HepG2 (cell line): ENCODE data around the gene TM9SF4. TPM values are rescaled to one million over a fixed set of nuclear protein-coding genes. Genes with fewer than 3 reads are reported as not detected.

Source experiments
- ATAC-seq: fragments of 200-7000 bp; cut with Tn5 transposase; 3 replicates; pipeline ENCODE4 v1.9.1; 2020; ENCODE audit warnings: mild to moderate bottlenecking, moderate library complexity
- BruUV-seq: library from RNA; stranded (reverse); fragments of 400-500 nt; replicated peaks from 2 replicates; lab custom pipeline; 2021; lab: Mats Ljungman, UMichigan
- CTCF ChIA-PET: fragments of 300-600 bp; formaldehyde crosslinking; extraction: SDS; loops from one replicate; lab custom pipeline; 2021; ENCODE audit warnings: low total read pairs, inconsistent platforms, low intra/inter-chr PET ratio; lab: Yijun Ruan, JAX
- POLR2A ChIA-PET: fragments of 350-600 bp; sonication (Branson Sonifier 250); formaldehyde crosslinking; loops from one replicate; lab custom pipeline; 2020; ENCODE audit warnings: antibody characterized with exemption, inconsistent platforms; lab: Yijun Ruan, JAX
- DNase-seq: peaks from one replicate; pipeline ENCODE4 v3.0.0-alpha.2; 2015; ENCODE audit warnings: low spot score
- FAIRE-seq: peaks from 3 replicates; lab custom pipeline; 2011; peaks lifted over from hg19 to GRCh38; lab: Jason Lieb, UNC
- H2AFZ ChIP-seq: one replicate; pipeline ENCODE4 v1.6.1; 2011; ENCODE audit warnings: low read length, inconsistent platforms
- H3K27ac ChIP-seq: fragments of 300-600 bp; 3 replicates; pipeline ENCODE4 v1.8.0; 2011; ENCODE audit warnings: mixed run types, mild to moderate bottlenecking, mixed read lengths, low read length, inconsistent platforms; ENCODE audit not compliant: insufficient read depth; ENCODE audit errors: extremely low read length
- H3K27me3 ChIP-seq, 2 experiments: fragments of 200-600 bp in 1 of 2; 2 replicates in 1 of 2; 3 replicates in 1 of 2; pipeline versions ENCODE4 v1.6.0 to v1.8.0; 2011; ENCODE audit warnings: low read length in 2 of 2, mild to moderate bottlenecking in 2 of 2, moderate library complexity in 2 of 2, inconsistent platforms in 1 of 2; ENCODE audit not compliant: insufficient read depth in 2 of 2, control insufficient read depth in 1 of 2
- H3K36me3 ChIP-seq, 2 experiments: fragments of 200-600 bp in 1 of 2; replicated peaks in 1 of 2; 2 replicates in 1 of 2; 3 replicates in 1 of 2; pipeline versions ENCODE4 v1.5.1 to v1.8.0; 2011; ENCODE audit warnings: low read length in 2 of 2, inconsistent platforms in 1 of 2; ENCODE audit not compliant: insufficient read depth in 2 of 2, control insufficient read depth in 1 of 2
- H3K4me1 ChIP-seq: 2 replicates; pipeline ENCODE4 v1.5.1; 2012; ENCODE audit warnings: low read length, inconsistent platforms; ENCODE audit not compliant: insufficient read depth
- H3K4me2 ChIP-seq: 2 replicates; pipeline ENCODE4 v1.6.0; 2011; ENCODE audit warnings: low read depth, low read length, inconsistent platforms
- H3K4me3 ChIP-seq, 3 experiments: fragments of 200-600 bp in 1 of 3; sonication (generic), shearing (Covaris generic) in 1 of 3; replicated peaks in 1 of 3; 2 replicates each; pipeline ENCODE4 v1.5.1; 2011 to 2016; ENCODE audit warnings: low read length in 3 of 3, inconsistent platforms in 2 of 3, low read depth in 2 of 3, mild to moderate bottlenecking in 2 of 3, control low read depth in 1 of 3, mixed read lengths in 1 of 3; ENCODE audit not compliant: insufficient read depth in 1 of 3
- H3K79me2 ChIP-seq: one replicate; pipeline ENCODE4 v1.6.1; 2011; ENCODE audit warnings: low read length, inconsistent platforms; ENCODE audit not compliant: insufficient read depth
- H3K9ac ChIP-seq: 2 replicates; pipeline ENCODE4 v1.6.0; 2011; ENCODE audit warnings: mild to moderate bottlenecking, low read depth, low read length, inconsistent platforms; ENCODE audit not compliant: insufficient read depth
- H3K9me3 ChIP-seq: 2 replicates; pipeline ENCODE4 v1.5.1; 2012; ENCODE audit warnings: mild to moderate bottlenecking, low read length
- H4K20me1 ChIP-seq: 2 replicates; pipeline ENCODE4 v1.6.0; 2011; ENCODE audit warnings: inconsistent platforms, mild to moderate bottlenecking, low read length, moderate library complexity; ENCODE audit not compliant: insufficient read depth
- FLYWCH1 ChIP-seq: sonication (generic); formaldehyde crosslinking; IDR thresholded peaks from 2 replicates; pipeline ENCODE4 v1.8.1; 2023; ENCODE audit warnings: mild to moderate bottlenecking, missing genetic modification reagents
- HOXA5 ChIP-seq: sonication (generic); formaldehyde crosslinking; IDR thresholded peaks from 2 replicates; pipeline ENCODE4 v1.4.0; 2020; ENCODE audit warnings: missing genetic modification reagents
- TBL1XR1 ChIP-seq: fragments of 150-350 bp; IDR thresholded peaks from 2 replicates; pipeline ENCODE4 v1.6.1; 2014; ENCODE audit warnings: borderline replicate concordance, low read length; ENCODE audit not compliant: partially characterized antibody
- TCF7L2 ChIP-seq: IDR thresholded peaks from 2 replicates; pipeline ENCODE4 v1.6.1; 2011; ENCODE audit warnings: mild to moderate bottlenecking, low read depth, low read length, moderate library complexity
- ZBTB7A ChIP-seq: sonication (generic); formaldehyde crosslinking; IDR thresholded peaks from 2 replicates; pipeline ENCODE4 v1.8.0; 2022; ENCODE audit warnings: mild to moderate bottlenecking, missing genetic modification reagents
- ZNF619 ChIP-seq: sonication (generic); formaldehyde crosslinking; IDR thresholded peaks from 2 replicates; pipeline ENCODE4 v1.4.0; 2020; ENCODE audit warnings: mild to moderate bottlenecking, missing genetic modification reagents
- ZNF652 ChIP-seq: IDR thresholded peaks from 2 replicates; pipeline ENCODE4 v1.6.1; 2016; ENCODE audit warnings: low read depth, borderline replicate concordance
- ZNF839 ChIP-seq: sonication (generic); formaldehyde crosslinking; IDR thresholded peaks from 2 replicates; pipeline ENCODE4 v1.4.0; 2020; ENCODE audit warnings: missing genetic modification reagents, mild to moderate bottlenecking, borderline replicate concordance
- WGBS: methylation state at CpG from one replicate; pipeline ENCODE4 v1.1.6; 2017; ENCODE audit warnings: low lambda C conversion rate; 5-methylcytosine and 5-hydroxymethylcytosine counted together
- in situ Hi-C: cut with HindIII; loops from 2 replicates; pipeline ENCODE4 v1.10.0; 2017; ENCODE audit warnings: low pct_unique_long_range_greater_than_20kb; ENCODE audit not compliant: extremely low pct_ligation_motif_present
- intact Hi-C: fragments of 100-400 bp; cut with micrococcal nuclease; formaldehyde crosslinking; loops from one replicate; pipeline ENCODE4 v1.10.0; 2022; ENCODE audit not compliant: unreplicated experiment
- polyA plus RNA-seq, 8 experiments: library from polyadenylated mRNA; depleted of rRNA in 3 of 8; stranded (reverse) in 7 of 8; unstranded in 1 of 8; fragments of >200 nt; fragmentation: Illumina TruSeq in 4 of 8; extraction: Trizol in 4 of 8; gene quantifications; 2 replicates each; pipeline versions ENCODE4 v1.2.1 to v1.2.3, GENCODE V29; 2011 to 2016; ENCODE audit warnings: low read depth in 4 of 8, missing spikeins in 1 of 8, mixed read lengths in 1 of 8; ENCODE audit not compliant: insufficient read depth in 1 of 8
- total RNA-seq, 5 experiments: library from RNA; depleted of rRNA; stranded (reverse); fragments of >200 nt; fragmentation: Illumina TruSeq; extraction: Trizol; gene quantifications; 2 replicates each; pipeline ENCODE4 v1.2.3, GENCODE V29; 2016; ENCODE audit warnings: low read depth in 1 of 5
- TF ChIP-seq, protein P1 (sequence below): fragments of 450-650 bp; IDR thresholded peaks from 2 replicates; pipeline ENCODE4 v1.6.1; 2016
- TF ChIP-seq, protein P2 (sequence below): sonication (generic); formaldehyde crosslinking; conservative IDR thresholded peaks from 2 replicates; pipeline ENCODE4 v1.8.1; 2023; ENCODE audit warnings: missing genetic modification reagents

Gene TM9SF4
- total and polyA plus RNA-seq, 2 of the 13 experiments (the other 11 are each of a cell fraction or from before 2014, with no cell fraction given) = 53.5 to 171 TPM

DNA sequence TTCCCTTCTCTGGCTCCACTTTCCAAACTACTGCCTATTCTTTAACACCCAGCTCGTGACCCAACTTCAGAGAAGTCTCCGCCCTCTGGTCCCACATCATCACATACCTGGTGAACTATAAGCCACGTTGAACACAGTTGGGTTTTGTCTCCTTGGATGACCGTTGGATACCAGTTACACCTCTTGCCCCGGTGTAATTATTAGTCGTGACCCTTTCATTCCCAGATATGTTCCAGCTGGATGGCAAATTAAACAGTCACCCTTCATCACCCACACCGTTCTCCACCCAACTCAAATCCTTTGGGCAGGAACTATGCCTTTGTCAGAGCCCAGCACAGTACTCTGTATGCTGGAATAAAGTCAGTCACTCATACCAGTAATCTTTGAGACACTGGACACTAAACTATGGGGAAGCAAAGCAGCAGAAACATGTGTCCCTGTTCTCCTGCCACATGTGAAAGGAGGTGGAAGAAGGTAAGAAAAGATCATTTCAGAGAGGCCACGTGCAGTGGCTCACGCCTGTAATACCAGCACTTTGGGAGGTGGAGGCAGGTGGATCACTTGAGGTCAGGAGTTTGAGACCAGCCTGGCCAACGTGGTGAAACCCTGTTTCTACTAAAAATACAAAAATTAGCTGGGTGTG lies 75.6 kb downstream of the TM9SF4 start:
- CTCF ChIA-PET = no interaction called here
- intact Hi-C loops (no loop called here), in situ Hi-C loops (no loop called here)
- H3K9me3 ChIP-seq = no peaks in the 10 kb centered on the region
- no peak overlapping the region for H3K27ac ChIP-seq
- ATAC-seq (no peak), FAIRE-seq (no peak), DNase-seq (no peak)
- WGBS = 49% methylated on average over 10 of the region's 10 CpGs
- H3K4me2 ChIP-seq = no peak overlapping the region
- no TSS peak for BruUV-seq
- POLR2A ChIA-PET = interaction anchor here (0.9 kb wide), 1 partner anchor 59 kb away, joined by 4 read pairs; no protein-coding TSS in a partner anchor
- H3K9ac ChIP-seq = no peak overlapping the region
- H3K27me3 ChIP-seq = no peaks in the 10 kb centered on the region
- no peak overlapping the region for H3K4me3 ChIP-seq
- H3K36me3 ChIP-seq = no peaks in the 10 kb centered on the region
- H4K20me1 ChIP-seq = no peaks in the 10 kb centered on the region
- H3K4me1 ChIP-seq = peaks cover 25% of the 10 kb centered on the region
- TF ChIP-seq TBL1XR1 (peak; percentile 17), ZNF652 (CRISPR knock-in tag) (0 out of 2 replicates have a peak, but pooled peaks have one; percentile 15), ZNF839 (CRISPR knock-in tag) (no peak)
- TF ChIP-seq, protein P1, sequence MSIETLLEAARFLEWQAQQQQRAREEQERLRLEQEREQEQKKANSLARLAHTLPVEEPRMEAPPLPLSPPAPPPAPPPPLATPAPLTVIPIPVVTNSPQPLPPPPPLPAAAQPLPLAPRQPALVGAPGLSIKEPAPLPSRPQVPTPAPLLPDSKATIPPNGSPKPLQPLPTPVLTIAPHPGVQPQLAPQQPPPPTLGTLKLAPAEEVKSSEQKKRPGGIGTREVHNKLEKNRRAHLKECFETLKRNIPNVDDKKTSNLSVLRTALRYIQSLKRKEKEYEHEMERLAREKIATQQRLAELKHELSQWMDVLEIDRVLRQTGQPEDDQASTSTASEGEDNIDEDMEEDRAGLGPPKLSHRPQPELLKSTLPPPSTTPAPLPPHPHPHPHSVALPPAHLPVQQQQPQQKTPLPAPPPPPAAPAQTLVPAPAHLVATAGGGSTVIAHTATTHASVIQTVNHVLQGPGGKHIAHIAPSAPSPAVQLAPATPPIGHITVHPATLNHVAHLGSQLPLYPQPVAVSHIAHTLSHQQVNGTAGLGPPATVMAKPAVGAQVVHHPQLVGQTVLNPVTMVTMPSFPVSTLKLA = peak; percentile 93
- no peaks in the 10 kb centered on the region for H3K79me2 ChIP-seq
- H2AFZ ChIP-seq = no peak overlapping the region

DNA sequence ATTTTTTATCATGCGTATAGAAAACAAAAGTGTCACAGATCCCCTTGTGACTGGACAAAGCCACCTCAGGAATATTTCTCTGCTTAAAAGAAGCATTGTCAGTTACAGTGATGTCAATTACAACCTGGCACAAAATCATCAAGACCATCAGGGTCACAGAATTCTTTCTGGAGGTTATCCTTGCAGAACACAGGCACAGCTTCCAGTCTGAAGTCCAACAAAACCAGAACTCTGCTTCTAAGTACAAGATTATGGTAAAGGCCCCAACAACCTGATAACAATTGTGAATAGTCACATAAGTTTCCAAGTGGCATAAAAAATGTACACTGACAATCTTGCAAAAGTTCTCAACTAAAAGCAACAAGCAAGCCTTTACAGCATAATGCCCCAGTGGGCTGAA lies 77.0 kb downstream of the TM9SF4 start:
- 90% methylated on average over 1 of the region's 1 CpG for WGBS
- H3K36me3 ChIP-seq = 0 out of 5 replicates have a peak, but pooled peaks cover 0 to 2% of the 10 kb centered on the region in 2 experiments
- no peak for FAIRE-seq
- ChIA-PET POLR2A (no interaction called here), CTCF (no interaction called here)
- in situ Hi-C loops = no loop called here
- no TSS peak for BruUV-seq
- intact Hi-C loops = no loop called here
- no peak overlapping the region for H2AFZ ChIP-seq
- H3K9me3 ChIP-seq = no peaks in the 10 kb centered on the region
- no peak overlapping the region for H3K4me3 ChIP-seq
- no peak overlapping the region for H3K9ac ChIP-seq
- ATAC-seq = no peak
- no peaks in the 10 kb centered on the region for H3K79me2 ChIP-seq
- no peaks in the 10 kb centered on the region for H4K20me1 ChIP-seq
- H3K27me3 ChIP-seq = no peaks in the 10 kb centered on the region
- TF ChIP-seq ZBTB7A = no peak
- TF ChIP-seq FLYWCH1 = no peak
- TF ChIP-seq TCF7L2 = no peak
- no peak for TF ChIP-seq ZNF619 (CRISPR knock-in tag)
- TF ChIP-seq HOXA5 = 0 out of 2 replicates have a peak, but pooled peaks have one; percentile 22
- TF ChIP-seq, protein P2, sequence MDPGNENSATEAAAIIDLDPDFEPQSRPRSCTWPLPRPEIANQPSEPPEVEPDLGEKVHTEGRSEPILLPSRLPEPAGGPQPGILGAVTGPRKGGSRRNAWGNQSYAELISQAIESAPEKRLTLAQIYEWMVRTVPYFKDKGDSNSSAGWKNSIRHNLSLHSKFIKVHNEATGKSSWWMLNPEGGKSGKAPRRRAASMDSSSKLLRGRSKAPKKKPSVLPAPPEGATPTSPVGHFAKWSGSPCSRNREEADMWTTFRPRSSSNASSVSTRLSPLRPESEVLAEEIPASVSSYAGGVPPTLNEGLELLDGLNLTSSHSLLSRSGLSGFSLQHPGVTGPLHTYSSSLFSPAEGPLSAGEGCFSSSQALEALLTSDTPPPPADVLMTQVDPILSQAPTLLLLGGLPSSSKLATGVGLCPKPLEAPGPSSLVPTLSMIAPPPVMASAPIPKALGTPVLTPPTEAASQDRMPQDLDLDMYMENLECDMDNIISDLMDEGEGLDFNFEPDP (CRISPR knock-in tag) = 0 out of 2 replicates have a peak, but pooled peaks have one; percentile 20
- DNase-seq = no peak
- peaks cover 21% of the 10 kb centered on the region for H3K4me1 ChIP-seq
- H3K27ac ChIP-seq = no peak overlapping the region
- H3K4me2 ChIP-seq = no peak overlapping the region
